Neural crest cell (in vitro differentiated cells): ENCODE results near the gene RGS11. TPM values are rescaled to one million over a fixed set of nuclear protein-coding genes. Genes with fewer than 3 reads are reported as not detected.
A peak's percentile ranks its signal among the peaks of the same experiment; 100 is the strongest.

ENCODE experiments used
- DNase-seq: peaks from one replicate; pipeline ENCODE4 v3.0.0; 2021; ENCODE audit warnings: low read depth, mixed read lengths, low spot score
- H3K27ac Mint-ChIP-seq: one replicate; pipeline ENCODE4 v1.8.0; 2021; ENCODE audit warnings: mild to moderate bottlenecking, mixed read lengths; ENCODE audit not compliant: unreplicated experiment
- H3K27me3 Mint-ChIP-seq: 2 replicates; pipeline ENCODE4 v1.8.0; 2021; ENCODE audit warnings: low read depth, mild to moderate bottlenecking, mixed read lengths
- H3K36me3 Mint-ChIP-seq: 2 replicates; pipeline ENCODE4 v1.8.0; 2021; ENCODE audit warnings: low read depth, mild to moderate bottlenecking, mixed read lengths
- H3K4me1 Mint-ChIP-seq: 2 replicates; pipeline ENCODE4 v1.8.0; 2021; ENCODE audit warnings: mixed read lengths
- H3K4me3 Mint-ChIP-seq: one replicate; pipeline ENCODE4 v1.8.0; 2021; ENCODE audit warnings: mild to moderate bottlenecking, mixed read lengths
- H3K9me3 Mint-ChIP-seq: 2 replicates; pipeline ENCODE4 v1.8.0; 2021; ENCODE audit warnings: mixed read lengths
- CTCF ChIP-seq: fragments of 200-600 bp; sonication (generic); conservative IDR thresholded peaks from 2 replicates; pipeline ENCODE4 v1.5.0; 2021; ENCODE audit warnings: antibody characterized with exemption, mild to moderate bottlenecking
- total RNA-seq: library from RNA; stranded (reverse); gene quantifications from 2 replicates; pipeline ENCODE4 v1.2.1, GENCODE V29; 2021

Gene RGS11
- total RNA-seq, 1 donor from 2014 or later: 2.8 TPM

DNA sequence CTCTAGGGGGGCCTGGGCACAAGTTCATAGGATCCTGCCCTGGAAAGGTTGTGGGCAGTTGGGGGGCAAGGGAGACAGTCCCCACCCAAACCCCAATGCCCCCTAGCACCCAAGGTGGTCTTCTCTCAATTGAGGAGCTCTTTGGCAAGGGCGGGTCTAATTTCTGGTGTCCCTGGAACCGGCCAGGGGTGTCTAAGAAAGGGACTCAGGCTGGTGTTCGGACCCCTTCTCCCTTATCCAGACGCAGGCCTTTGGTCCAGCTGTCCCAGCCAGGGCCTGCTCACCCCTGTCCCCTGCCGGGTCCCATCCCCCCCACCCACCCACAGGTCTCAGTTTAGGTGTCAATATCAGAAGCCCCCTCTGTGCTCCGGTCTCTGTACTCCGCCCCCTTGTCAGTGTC is 3.8 kb upstream of the RGS11 start:
- Mint-ChIP-seq H3K36me3 (no peaks in the 10 kb centered on the region), H3K4me3 (peak overlapping the region; percentile 9), H3K27ac (no peak overlapping the region), H3K9me3 (no peaks in the 10 kb centered on the region), H3K27me3 (peaks cover 56% of the 10 kb centered on the region), H3K4me1 (no peaks in the 10 kb centered on the region)
- DNase-seq: no peak
- no peak for TF ChIP-seq CTCF

DNA sequence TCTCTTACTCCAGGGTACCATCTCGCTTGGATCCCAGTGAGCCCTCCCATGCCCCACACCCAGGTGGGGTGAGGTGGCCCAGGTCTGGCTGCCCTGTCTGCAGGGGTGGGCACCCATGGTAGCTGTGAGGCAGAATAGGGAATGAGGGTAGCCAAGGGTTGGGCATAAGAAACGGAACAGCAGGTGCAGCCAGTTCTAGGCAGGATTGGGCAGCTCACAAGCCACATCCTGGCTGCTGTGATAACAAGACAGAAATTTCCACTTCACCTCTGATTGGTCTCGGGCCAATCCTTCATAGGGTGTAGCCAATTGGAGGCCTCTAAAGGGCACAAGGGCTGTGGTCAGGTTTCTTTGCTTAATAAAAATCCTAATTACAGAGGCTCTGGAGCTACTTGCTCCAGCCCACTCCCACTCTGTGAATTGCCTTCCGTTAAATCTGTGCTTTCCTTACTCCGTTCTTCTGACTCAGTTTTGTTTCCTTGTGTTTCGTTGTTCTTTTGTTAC is 3.2 kb upstream of the RGS11 start:
- Mint-ChIP-seq H3K4me1 (no peaks in the 10 kb centered on the region), H3K36me3 (no peaks in the 10 kb centered on the region), H3K27ac (no peak overlapping the region), H3K27me3 (peaks cover 61% of the 10 kb centered on the region), H3K4me3 (peak overlapping the region; percentile 21), H3K9me3 (no peaks in the 10 kb centered on the region)
- DNase-seq: no peak
- TF ChIP-seq CTCF: no peak

GRCh38 chr16:276426-277077 is 808 bp upstream of the RGS11 start:
- peaks cover 60% of the 10 kb centered on the region for H3K27me3 Mint-ChIP-seq
- peak overlapping the region; percentile 80 for H3K4me3 Mint-ChIP-seq
- no peaks in the 10 kb centered on the region for H3K36me3 Mint-ChIP-seq
- no peak for TF ChIP-seq CTCF
- DNase-seq: no peak
- H3K27ac Mint-ChIP-seq: no peak overlapping the region
- no peaks in the 10 kb centered on the region for H3K9me3 Mint-ChIP-seq
- no peaks in the 10 kb centered on the region for H3K4me1 Mint-ChIP-seq

GRCh38 chr16:275041-275641 is 603 bp downstream of the RGS11 start:
- no peak overlapping the region for H3K4me3 Mint-ChIP-seq
- no peaks in the 10 kb centered on the region for H3K4me1 Mint-ChIP-seq
- no peak for DNase-seq
- H3K27ac Mint-ChIP-seq: no peak overlapping the region
- H3K27me3 Mint-ChIP-seq: peaks cover 53% of the 10 kb centered on the region
- no peaks in the 10 kb centered on the region for H3K9me3 Mint-ChIP-seq
- H3K36me3 Mint-ChIP-seq: no peaks in the 10 kb centered on the region
- TF ChIP-seq CTCF: no peak

DNA sequence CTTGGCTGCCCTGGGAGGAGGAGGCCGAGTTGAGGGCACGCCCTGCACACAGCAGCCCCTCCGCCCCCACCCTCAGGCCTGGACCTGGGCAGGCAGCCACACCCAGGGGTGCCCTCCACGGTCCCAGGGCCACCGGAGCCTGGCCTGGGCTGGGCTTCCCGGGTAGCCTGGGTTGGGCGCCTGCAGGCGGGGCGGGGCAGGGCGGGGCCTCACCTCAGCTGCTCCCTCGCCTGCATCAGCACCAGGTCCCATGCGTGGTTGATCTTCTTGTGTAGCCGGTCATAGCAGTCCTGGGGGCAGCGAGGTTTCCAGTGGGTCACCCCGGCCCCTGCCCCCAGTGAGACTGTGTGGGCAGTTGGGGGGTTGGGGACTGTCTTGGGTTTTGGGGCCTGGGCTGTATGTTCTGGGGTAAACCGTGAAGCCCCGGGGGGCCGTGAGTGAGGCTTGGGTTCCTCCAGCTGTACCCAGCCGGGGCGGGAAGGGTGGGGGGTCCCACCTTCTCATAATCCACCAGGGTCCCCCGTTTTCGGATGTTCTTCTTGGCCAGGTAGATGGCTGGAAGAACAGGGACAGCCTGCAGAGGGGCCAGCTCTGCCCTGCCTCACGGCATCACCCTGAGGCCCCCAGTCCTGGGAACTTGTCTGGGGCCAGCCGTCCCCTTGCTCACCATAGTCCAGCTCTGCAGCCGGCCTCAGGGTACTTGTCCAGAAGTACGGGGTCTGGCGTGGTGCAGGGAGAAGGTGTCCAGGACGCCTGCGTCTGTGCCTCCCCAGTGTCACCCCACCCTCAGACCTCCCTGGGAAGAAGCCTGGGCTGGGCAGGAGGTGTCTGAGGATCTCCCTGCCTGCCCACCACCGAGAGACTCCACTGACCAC is 2.0 kb downstream of the RGS11 start:
- Mint-ChIP-seq H3K4me3 (no peak overlapping the region), H3K4me1 (no peaks in the 10 kb centered on the region), H3K27me3 (peaks cover 42% of the 10 kb centered on the region), H3K36me3 (no peaks in the 10 kb centered on the region), H3K9me3 (no peaks in the 10 kb centered on the region), H3K27ac (no peak overlapping the region)
- no peak for DNase-seq
- TF ChIP-seq CTCF: no peak
